Keratinocyte (primary cell): ENCODE measurements around the gene CRLF2. TPM values are rescaled to one million over a fixed set of nuclear protein-coding genes. Genes with fewer than 3 reads are reported as not detected.

Experiments
- DNase-seq: peaks from one replicate; pipeline ENCODE4 v3.0.0-alpha.2; 2011; ENCODE audit warnings: low read depth, missing footprints, low spot score
- FAIRE-seq: peaks from 2 replicates; lab custom pipeline; 2011; peaks lifted over from hg19 to GRCh38; lab: Jason Lieb, UNC
- H2AFZ ChIP-seq: 2 replicates; pipeline ENCODE4 v1.6.0; 2012; ENCODE audit warnings: low read length, control low read depth, inconsistent platforms; ENCODE audit not compliant: control insufficient read depth
- H3K27ac ChIP-seq: 2 replicates; pipeline ENCODE4 v1.5.1; 2011; ENCODE audit warnings: low read length; ENCODE audit not compliant: control insufficient read depth, insufficient read depth
- H3K27me3 ChIP-seq: 3 replicates; pipeline ENCODE4 v1.6.0; 2011; ENCODE audit warnings: low read length; ENCODE audit not compliant: control insufficient read depth, insufficient read depth; ENCODE audit errors: extremely low read depth
- H3K36me3 ChIP-seq, 2 experiments: 2 replicates in 1 of 2; 3 replicates in 1 of 2; pipeline ENCODE4 v1.5.1; 2011; ENCODE audit warnings: low read length in 2 of 2, mild to moderate bottlenecking in 1 of 2; ENCODE audit not compliant: control insufficient read depth in 2 of 2, insufficient read depth in 2 of 2; ENCODE audit errors: extremely low read depth in 1 of 2
- H3K4me1 ChIP-seq: 3 replicates; pipeline ENCODE4 v1.5.1; 2011; ENCODE audit warnings: low read length; ENCODE audit not compliant: control insufficient read depth, insufficient read depth; ENCODE audit errors: extremely low read depth
- H3K4me2 ChIP-seq: 3 replicates; pipeline ENCODE4 v1.6.0; 2011; ENCODE audit warnings: low read depth, low read length; ENCODE audit not compliant: control insufficient read depth, insufficient read depth; ENCODE audit errors: extremely low read depth
- H3K4me3 ChIP-seq, 3 experiments: fragments of 200-600 bp in 1 of 3; sonication (generic) in 1 of 3; 2 replicates in 2 of 3; 3 replicates in 1 of 3; pipeline ENCODE4 v1.5.1; 2011 to 2016; ENCODE audit warnings: low read length in 3 of 3, mild to moderate bottlenecking in 3 of 3, control low read depth in 2 of 3, inconsistent platforms in 1 of 3, low read depth in 1 of 3, mixed read lengths in 1 of 3, mixed run types in 1 of 3, moderate library complexity in 1 of 3; ENCODE audit not compliant: control insufficient read depth in 2 of 3, insufficient read depth in 2 of 3; ENCODE audit errors: extremely low read depth in 1 of 3
- H3K79me2 ChIP-seq: 2 replicates; pipeline ENCODE4 v1.6.0; 2012; ENCODE audit warnings: low read length; ENCODE audit not compliant: control insufficient read depth, insufficient read depth
- H3K9ac ChIP-seq: 3 replicates; pipeline ENCODE4 v1.6.0; 2011; ENCODE audit warnings: low read length; ENCODE audit not compliant: control insufficient read depth, insufficient read depth; ENCODE audit errors: extremely low read depth
- H3K9me1 ChIP-seq: 3 replicates; pipeline ENCODE4 v1.6.0; 2011; ENCODE audit warnings: low read length; ENCODE audit not compliant: control insufficient read depth, insufficient read depth; ENCODE audit errors: extremely low read depth
- H3K9me3 ChIP-seq: 2 replicates; pipeline ENCODE4 v1.5.1; 2012; ENCODE audit warnings: low read depth, low read length; ENCODE audit not compliant: control insufficient read depth
- H4K20me1 ChIP-seq: 3 replicates; pipeline ENCODE4 v1.6.0; 2011; ENCODE audit warnings: low read length; ENCODE audit not compliant: control insufficient read depth, insufficient read depth; ENCODE audit errors: extremely low read depth
- CTCF ChIP-seq, 3 experiments: IDR thresholded peaks in 1 of 3; conservative IDR thresholded peaks in 1 of 3; optimal IDR thresholded peaks in 1 of 3; 2 replicates in 2 of 3; 3 replicates in 1 of 3; pipeline versions ENCODE3 to v1.5.1; 2011; ENCODE audit warnings: low read length in 3 of 3, mild to moderate bottlenecking in 3 of 3, moderate library complexity in 2 of 3, control low read depth in 1 of 3, inconsistent platforms in 1 of 3; ENCODE audit not compliant: insufficient read depth in 2 of 3; ENCODE audit errors: extremely low read depth in 1 of 3
- EZH2 ChIP-seq: IDR thresholded peaks from one replicate; pipeline ENCODE4 v1.6.1; 2012; ENCODE audit warnings: inconsistent platforms, mild to moderate bottlenecking, low read length, moderate library complexity
- dilution Hi-C: fragments of 300-500 bp; cut with MboI; formaldehyde crosslinking; loops from one replicate; pipeline ENCODE4 v1.7.0; 2020; ENCODE audit warnings: low sequenced_read_pairs; ENCODE audit not compliant: extremely low pct_ligation_motif_present
- polyA plus RNA-seq, 5 experiments: library from polyadenylated mRNA; depleted of rRNA in 3 of 5; stranded (reverse) in 3 of 5; stranded (forward) in 1 of 5; unstranded in 1 of 5; fragments of >200 nt; gene quantifications; 1 replicate in 1 of 5; 2 replicates in 3 of 5; 3 replicates in 1 of 5; pipeline versions ENCODE4 v1.2.1 to v1.2.3, GENCODE V29; 2011 to 2012; ENCODE audit warnings: missing spikeins in 2 of 5, low read depth in 1 of 5, low replicate concordance in 1 of 5

Gene CRLF2
- polyA plus RNA-seq, 1 donor (not counting 4 experiments of a cell fraction or from before 2014, with no cell fraction given): not detected

- no peak overlapping the region for H3K4me2 ChIP-seq
- no peak overlapping the region for H3K9ac ChIP-seq
- no peaks in the 10 kb centered on the region for H3K36me3 ChIP-seq
- dilution Hi-C loops: no loop called here
- no peak for TF ChIP-seq EZH2
- TF ChIP-seq CTCF (optimal IDR thresholded peaks at IDR 0.05 in 1 of 3, IDR thresholded peaks at IDR 0.05 in 1 of 3, conservative IDR thresholded peaks at IDR 0.05 in 1 of 3; ENCODE audit: extremely low read depth in 1 of 3, insufficient read depth in 2 of 3, low read length in 3 of 3): no peak
- H4K20me1 ChIP-seq: no peaks in the 10 kb centered on the region
- no peak overlapping the region for H3K4me3 ChIP-seq
- no peak for DNase-seq
- H2AFZ ChIP-seq: no peak overlapping the region
- H3K27me3 ChIP-seq: no peaks in the 10 kb centered on the region
- H3K79me2 ChIP-seq: no peaks in the 10 kb centered on the region
- no peak for FAIRE-seq
- H3K27ac ChIP-seq: no peak overlapping the region
- H3K4me1 ChIP-seq: no peaks in the 10 kb centered on the region
- peaks cover 4% of the 10 kb centered on the region for H3K9me3 ChIP-seq
- no peaks in the 10 kb centered on the region for H3K9me1 ChIP-seq
These were observed 1.6 kb downstream of the CRLF2 start for GRCh38 chrX:1210844-1211243.

- H3K4me3 ChIP-seq: no peak overlapping the region
- TF ChIP-seq EZH2: no peak
- no peak for TF ChIP-seq CTCF (optimal IDR thresholded peaks at IDR 0.05 in 1 of 3, IDR thresholded peaks at IDR 0.05 in 1 of 3, conservative IDR thresholded peaks at IDR 0.05 in 1 of 3; ENCODE audit: extremely low read depth in 1 of 3, insufficient read depth in 2 of 3, low read length in 3 of 3)
- no peaks in the 10 kb centered on the region for H3K4me1 ChIP-seq
- no peaks in the 10 kb centered on the region for H3K9me1 ChIP-seq
- peaks cover 2% of the 10 kb centered on the region for H3K9me3 ChIP-seq
- H3K36me3 ChIP-seq: no peaks in the 10 kb centered on the region
- no peak overlapping the region for H3K4me2 ChIP-seq
- no peak for DNase-seq
- no peaks in the 10 kb centered on the region for H4K20me1 ChIP-seq
- H3K9ac ChIP-seq: no peak overlapping the region
- H3K27me3 ChIP-seq: no peaks in the 10 kb centered on the region
- no peak overlapping the region for H3K27ac ChIP-seq
- no peaks in the 10 kb centered on the region for H3K79me2 ChIP-seq
- dilution Hi-C loops: no loop called here
- no peak for FAIRE-seq
- no peak overlapping the region for H2AFZ ChIP-seq
These were observed 4.9 kb downstream of the CRLF2 start for GRCh38 chrX:1207496-1208025.
